Sigmoid colon (tissue), 4 donors: ENCODE results near the gene TIMM23B.
"Not testable (repeated sequence)": the region's sequence is repeated elsewhere in the genome, so short reads cannot be mapped to it uniquely, and the experiment has no call there.

Experiments used
- EP300 ChIP-seq, 4 donors: sonication (generic); formaldehyde crosslinking; IDR thresholded peaks; one replicate each; pipeline ENCODE4 v1.6.1; 2017; ENCODE audit warnings: antibody characterized with exemption in 4 of 4
- POLR2A ChIP-seq, 2 donors: fragments of 450-650 bp; IDR thresholded peaks; one replicate each; pipeline ENCODE4 v1.6.1; 2016; ENCODE audit warnings: antibody characterized with exemption in 2 of 2, mild to moderate bottlenecking in 2 of 2, moderate library complexity in 2 of 2
- POLR2AphosphoS5 ChIP-seq, 4 donors: sonication (generic); formaldehyde crosslinking; IDR thresholded peaks; one replicate each; pipeline ENCODE4 v1.6.1; 2017; ENCODE audit warnings: antibody characterized with exemption in 4 of 4
- TF ChIP-seq, protein P1 (sequence below), 4 experiments: fragments of 450-650 bp in 3 of 4; fragments of 200-600 bp in 1 of 4; IDR thresholded peaks; one replicate each; pipeline ENCODE4 v1.5.1; 2016 to 2019; ENCODE audit warnings: antibody characterized with exemption in 4 of 4, mild to moderate bottlenecking in 3 of 4, moderate library complexity in 2 of 4

DNA sequence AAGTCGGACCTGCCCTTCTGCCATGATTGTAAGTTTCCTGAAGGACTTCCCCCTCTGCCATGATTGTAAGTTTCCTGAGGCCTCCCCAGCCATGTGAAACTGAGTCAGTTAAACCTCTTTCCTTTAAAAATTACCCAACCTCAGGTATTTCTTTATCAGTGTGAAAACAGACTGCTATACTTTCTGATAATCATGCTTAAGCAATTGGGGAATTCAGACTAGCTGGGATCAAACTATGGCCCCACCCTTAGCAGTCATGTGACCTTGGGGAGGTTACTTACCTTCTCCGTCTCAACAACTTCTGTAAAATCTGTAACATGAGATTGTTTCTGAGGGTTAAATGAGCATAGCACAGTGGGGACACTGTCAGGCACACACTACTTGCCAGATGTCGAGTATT, 45.4 kb downstream of the TIMM23B start:
- TF ChIP-seq, protein P1, sequence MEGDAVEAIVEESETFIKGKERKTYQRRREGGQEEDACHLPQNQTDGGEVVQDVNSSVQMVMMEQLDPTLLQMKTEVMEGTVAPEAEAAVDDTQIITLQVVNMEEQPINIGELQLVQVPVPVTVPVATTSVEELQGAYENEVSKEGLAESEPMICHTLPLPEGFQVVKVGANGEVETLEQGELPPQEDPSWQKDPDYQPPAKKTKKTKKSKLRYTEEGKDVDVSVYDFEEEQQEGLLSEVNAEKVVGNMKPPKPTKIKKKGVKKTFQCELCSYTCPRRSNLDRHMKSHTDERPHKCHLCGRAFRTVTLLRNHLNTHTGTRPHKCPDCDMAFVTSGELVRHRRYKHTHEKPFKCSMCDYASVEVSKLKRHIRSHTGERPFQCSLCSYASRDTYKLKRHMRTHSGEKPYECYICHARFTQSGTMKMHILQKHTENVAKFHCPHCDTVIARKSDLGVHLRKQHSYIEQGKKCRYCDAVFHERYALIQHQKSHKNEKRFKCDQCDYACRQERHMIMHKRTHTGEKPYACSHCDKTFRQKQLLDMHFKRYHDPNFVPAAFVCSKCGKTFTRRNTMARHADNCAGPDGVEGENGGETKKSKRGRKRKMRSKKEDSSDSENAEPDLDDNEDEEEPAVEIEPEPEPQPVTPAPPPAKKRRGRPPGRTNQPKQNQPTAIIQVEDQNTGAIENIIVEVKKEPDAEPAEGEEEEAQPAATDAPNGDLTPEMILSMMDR (IDR thresholded peaks at IDR 0.05), result not testable (repeated sequence)
- not testable (repeated sequence) for TF ChIP-seq EP300, POLR2A, POLR2AphosphoS5 (IDR thresholded peaks at IDR 0.05)
